Stimulated activated CD8-positive, alpha-beta memory T cell treated with anti-CD3 and anti-CD28 coated beads, Interleukin-12 subunit alpha, Interleukin-12 subunit beta, amount 100 ng/mL, for 4 hours (primary cell): ENCODE results near the gene LDLR.

ENCODE experiments used
- DNase-seq: peaks from one replicate; pipeline ENCODE4 v3.0.0-alpha.2; 2020; ENCODE audit warnings: low read depth

LDLR gene

DNA sequence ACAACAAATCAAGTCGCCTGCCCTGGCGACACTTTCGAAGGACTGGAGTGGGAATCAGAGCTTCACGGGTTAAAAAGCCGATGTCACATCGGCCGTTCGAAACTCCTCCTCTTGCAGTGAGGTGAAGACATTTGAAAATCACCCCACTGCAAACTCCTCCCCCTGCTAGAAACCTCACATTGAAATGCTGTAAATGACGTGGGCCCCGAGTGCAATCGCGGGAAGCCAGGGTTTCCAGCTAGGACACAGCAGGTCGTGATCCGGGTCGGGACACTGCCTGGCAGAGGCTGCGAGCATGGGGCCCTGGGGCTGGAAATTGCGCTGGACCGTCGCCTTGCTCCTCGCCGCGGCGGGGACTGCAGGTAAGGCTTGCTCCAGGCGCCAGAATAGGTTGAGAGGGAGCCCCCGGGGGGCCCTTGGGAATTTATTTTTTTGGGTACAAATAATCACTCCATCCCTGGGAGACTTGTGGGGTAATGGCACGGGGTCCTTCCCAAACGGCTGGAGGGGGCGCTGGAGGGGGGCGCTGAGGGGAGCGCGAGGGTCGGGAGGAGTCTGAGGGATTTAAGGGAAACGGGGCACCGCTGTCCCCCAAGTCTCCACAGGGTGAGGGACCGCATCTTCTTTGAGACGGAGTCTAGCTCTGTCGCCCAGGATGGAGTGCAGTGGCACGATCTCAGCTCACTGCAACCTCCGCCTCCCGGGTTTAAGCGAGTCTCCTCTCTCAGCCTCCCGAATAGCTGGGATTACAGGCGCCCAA, at the start of gene LDLR:
TSS of gene LDLR (plus strand) at position 210 of the 760 bp plus-strand sequence. CDS start at position 296, 86 bp downstream.
- DNase-seq: peak; percentile 44

DNA sequence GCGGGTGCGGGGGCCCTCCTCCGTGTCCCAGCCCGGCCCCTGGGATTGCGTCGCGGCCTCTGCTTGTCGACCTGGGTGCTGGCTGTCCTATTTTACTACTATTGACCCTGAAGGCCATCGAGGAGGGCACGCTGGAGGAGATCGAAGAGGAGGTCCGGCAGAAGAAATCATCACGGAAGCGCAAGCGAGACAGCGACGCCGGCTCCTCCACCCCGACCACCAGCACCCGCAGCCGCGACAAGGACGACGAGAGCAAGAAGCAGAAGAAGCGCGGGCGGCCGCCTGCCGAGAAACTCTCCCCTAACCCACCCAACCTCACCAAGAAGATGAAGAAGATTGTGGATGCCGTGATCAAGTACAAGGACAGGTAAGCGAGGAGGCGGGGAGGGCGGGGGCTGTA, 48.1 kb upstream of the LDLR start:
- DNase-seq: no peak

DNA sequence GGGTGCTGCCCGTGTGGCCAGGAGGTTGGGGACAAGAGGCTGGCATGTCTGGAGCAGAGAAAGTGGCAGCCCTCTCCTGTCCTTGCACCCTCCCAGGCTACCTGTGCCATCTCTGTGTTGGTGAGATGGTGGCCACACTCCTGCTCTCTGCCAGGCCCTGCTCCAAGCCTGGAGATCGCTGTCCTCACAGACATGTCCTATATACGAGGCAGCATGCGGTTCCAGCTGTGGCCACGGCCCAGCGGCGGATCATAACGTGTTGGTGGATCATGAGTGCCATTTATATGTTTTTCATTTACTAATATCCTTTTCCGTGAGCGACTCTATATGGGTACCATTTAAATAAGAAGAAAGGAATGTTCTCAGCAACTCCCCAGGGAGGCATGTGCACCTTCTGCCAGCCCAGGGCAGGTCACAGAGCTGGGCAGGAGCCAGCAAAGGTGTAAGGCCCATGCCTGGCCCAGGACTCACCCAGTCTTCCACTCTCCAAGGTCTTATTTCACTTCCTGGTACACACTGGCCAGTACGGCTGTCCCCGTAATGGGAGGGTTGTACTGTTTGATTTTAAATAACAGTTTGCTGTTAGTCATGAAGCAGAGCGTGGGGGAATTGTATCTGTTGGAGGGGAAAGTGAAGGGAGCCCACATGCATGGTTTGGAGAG, 47.2 kb upstream of the LDLR start:
- DNase-seq: no peak

DNA sequence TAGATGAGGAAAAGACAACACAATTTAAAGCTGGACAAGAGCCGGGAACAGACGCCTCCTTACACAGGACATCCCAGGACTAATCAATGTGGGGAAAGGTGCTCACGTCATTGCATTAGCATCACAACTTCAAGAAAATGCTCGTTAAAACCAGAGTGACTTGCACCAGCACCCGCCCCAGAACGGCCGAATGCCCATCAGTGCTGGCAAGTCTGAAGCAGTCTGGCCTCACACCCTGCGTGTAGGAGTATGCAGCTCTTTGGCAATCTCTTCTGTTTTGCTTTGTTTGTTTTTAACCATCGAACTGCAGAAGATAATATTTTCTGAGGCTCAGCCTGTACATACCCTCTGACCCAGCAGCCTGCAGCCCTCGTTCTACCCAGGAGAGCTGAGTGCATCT, 44.8 kb upstream of the LDLR start:
- no peak for DNase-seq

DNA sequence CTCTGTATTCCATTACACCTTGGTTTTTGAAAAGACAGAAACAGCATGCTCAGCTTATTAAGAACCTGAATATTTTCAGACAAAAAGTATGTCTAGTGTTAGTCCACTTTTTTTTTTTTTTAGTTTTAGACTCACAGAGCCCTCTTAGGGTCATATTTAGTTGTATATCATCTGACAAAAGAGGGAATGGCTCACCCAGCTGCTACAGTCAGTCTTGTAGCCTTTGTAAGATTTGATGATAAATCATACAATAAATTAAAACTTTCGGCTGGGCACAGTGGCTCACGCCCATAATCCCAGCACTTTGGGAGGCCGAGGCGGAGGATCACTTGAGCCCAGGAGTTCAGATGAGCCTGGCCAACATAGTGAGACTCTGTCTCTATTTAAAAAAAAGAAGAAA, 43.7 kb upstream of the LDLR start:
- no peak for DNase-seq

DNA sequence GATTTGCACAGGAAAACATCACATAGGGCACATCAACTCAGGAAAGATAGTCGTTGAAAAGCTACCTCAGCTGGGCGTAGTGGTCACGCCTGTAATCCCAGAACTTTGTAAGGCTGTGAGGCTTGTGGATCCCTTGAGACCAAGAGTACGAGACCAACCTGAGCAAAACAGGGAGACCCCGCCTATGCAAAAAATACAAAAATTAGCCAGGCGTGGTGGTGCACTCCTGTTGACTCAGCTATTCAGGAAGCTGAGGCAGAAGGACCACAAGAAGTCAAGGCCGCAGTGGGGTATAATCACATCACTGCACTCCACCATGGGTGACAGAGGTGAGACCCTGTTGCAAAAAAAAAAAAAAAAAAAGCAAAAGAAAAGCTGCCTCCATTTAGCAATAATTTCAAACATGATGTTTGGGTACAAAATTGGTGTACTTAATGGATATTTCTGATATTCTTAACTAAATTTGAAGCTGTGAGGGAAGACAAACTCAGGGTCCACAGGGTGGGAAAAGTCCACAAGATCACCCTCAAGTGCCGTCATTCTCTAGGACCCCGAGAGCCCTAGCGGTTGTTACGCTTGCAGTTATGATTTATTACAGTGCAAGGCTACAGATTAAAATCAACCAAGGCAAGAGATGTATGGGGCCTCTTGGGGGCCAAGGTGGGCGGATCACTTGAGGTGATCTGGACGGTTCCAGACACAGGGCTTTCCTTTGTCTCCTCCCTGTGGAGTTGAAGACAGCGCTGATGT, 42.5 kb upstream of the LDLR start:
- no peak for DNase-seq

DNA sequence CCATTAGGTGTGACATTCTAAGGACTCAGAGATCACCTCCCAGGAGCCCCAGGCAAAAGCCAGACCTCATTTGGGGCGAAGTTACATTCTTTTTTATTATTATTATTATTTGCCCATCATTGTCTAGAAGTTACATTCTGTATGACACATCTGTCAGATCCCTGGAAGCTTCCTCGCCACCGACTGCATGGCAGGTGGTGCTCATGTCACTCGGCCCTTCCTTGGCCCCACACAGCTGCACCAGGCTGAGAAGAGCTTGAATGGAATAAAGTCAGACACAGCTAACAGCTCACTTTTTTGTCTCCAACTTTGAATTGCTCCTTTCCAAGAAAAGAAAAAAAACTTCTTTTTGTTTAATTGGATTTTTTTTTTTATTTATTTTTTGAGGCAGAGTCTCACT, 41.4 kb upstream of the LDLR start:
- no peak for DNase-seq

DNA sequence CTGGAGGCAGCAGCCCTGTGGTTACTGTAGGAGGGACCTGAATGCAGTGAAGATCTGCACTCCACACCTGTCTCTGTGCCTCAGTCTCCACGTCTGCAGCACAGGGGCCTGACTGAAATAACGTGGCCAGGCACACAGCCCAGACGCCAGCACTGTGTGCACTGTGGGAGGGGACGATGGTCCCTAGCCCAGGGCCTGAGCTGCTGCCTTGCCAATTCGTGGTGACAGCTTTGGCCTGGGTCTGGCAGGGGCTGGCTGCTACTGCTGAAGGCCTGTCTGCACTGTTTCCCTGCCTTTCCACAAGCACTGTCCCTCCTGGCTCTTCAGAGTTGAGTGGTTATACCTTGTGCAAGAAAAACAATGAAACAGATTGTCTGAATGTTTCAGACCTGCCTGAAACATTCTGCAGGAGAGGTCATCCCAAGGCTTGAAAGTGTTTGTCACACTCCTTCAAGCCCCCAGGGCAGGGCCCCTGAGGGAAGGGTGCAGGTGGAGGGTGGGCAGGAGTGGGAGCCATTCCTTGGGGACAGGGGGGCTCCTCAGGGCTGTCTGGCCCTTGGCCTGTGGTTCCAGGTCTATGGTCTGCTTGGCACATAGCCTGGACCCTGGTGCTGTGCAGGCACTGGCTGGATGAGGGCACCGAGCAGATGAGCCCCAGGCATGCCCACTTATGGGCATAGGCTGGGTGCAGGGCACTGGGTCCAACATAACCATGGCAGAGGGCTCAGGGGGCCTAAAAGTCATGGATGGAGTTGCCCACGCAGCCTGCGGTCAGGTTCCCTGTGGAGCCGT, 38.7 kb upstream of the LDLR start:
- no peak for DNase-seq

DNA sequence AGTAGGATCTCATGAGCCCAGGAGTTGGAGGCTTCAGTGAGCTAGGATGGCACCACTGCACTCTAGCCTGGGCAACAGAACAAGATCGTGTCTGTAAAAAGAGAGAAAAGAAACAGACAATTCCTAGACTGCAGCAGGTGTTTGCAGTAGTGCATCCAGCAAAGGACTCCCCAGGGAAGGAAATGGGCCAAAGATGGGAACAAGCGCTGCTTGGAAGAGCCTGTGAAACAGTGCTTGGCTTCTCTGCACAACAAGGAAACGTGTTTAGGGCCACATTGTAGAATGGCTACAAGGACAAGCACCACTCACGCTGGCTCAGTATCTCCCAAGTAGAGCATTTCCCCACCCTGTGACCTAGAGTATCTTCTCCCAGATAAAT, 35.5 kb upstream of the LDLR start:
- DNase-seq: no peak

DNA sequence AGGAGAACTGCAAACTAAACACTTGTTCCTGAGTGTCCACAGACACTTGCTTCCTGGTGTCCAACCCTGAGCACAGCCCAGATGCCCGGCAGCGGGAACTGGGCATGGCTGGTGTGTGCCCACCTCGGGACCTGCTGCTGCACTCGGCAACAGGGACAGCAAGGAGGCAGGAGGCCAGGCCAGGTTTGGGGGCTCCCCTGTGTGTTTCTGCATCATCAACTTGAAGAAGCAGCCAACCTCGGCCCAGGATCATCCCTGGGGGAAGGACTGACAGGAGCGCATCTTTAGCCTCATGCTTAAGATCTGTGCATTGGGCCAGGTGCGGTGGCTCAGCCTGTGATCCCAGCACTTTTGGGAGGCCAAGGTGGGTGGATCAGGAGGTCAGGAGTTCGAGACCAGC, 35.1 kb upstream of the LDLR start:
- DNase-seq: no peak

DNA sequence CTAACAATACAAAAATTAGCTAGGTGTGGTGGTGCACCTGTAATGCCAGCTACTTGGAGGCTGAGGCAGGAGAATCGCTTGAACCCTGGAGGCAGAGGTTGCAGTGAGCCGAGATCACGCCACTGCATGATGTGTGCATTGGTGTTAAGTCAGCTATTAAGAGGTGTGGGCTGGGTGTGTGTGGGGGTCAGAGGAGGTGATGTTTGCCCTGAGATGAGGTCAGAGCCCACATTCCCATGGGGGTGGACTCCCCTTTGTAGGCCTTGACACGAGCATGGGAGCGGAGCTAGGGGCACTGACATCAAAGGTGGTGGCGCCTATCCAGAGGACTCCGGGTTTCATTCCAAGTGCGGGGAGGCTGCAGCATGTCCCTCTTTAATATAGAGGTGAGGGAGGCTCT, 34.6 kb upstream of the LDLR start:
- DNase-seq: no peak

DNA sequence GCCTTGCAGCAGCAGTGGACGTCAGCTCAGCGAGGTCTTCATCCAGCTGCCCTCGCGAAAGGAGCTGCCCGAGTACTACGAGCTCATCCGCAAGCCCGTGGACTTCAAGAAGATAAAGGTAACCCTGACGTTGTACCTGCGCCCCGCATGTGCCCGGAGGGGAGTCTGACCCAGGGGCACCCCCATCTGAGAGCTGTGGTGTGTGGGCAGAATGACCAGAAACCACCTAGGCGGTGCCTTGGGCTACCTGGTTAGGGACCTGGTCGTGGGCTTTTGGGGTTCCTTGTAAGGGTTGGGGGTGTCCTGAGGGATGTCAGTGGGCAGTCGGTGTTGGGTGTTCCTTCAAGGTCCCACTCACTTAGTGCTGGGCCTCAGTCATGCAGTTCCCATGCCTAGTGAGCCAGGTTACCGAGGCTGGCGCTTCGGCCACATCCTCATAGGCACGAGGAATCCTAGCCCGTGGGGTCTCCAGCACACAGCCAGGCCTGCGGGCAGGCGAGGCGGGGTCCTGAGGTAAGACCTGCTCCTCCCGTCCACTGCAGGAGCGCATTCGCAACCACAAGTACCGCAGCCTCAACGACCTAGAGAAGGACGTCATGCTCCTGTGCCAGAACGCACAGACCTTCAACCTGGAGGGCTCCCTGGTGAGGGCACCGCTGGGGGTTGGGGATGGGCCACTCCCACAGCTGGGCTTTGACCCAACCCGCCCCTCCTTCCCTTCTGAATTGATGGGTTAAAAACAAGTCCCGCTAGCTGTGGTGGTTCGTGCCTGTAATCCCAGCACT, 30.8 kb upstream of the LDLR start:
- no peak for DNase-seq

DNA sequence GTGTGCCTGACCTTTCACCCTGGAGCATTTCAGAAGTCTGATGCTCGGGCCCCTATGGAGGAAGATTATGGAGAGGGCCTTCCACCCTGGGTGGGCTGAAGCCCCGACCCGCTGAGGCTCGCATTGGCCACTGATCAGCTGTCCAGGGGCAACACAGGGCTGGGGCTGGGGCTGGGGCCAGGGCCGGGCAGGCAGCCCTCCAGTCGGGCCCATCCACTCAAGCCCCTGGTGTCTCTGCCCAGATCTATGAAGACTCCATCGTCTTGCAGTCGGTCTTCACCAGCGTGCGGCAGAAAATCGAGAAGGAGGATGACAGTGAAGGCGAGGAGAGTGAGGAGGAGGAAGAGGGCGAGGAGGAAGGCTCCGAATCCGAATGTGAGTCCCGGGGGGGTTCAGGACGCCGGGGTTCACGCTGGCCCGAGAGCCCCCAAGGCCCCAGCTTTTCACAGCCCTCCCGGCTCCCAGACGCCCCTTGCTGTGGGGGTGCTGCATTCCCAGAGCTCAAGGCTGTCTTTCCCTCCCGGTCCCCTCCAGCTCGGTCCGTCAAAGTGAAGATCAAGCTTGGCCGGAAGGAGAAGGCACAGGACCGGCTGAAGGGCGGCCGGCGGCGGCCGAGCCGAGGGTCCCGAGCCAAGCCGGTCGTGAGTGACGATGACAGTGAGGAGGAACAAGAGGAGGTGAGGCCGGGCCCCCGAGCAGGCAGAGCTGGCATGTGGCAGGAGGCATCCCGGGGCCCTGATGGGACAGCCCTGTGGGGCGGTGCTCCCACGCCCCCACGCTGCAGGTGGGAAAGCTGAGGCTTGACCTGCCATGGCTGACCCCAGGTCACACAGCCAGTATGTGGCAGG, 29.5 kb upstream of the LDLR start:
- no peak for DNase-seq

DNA sequence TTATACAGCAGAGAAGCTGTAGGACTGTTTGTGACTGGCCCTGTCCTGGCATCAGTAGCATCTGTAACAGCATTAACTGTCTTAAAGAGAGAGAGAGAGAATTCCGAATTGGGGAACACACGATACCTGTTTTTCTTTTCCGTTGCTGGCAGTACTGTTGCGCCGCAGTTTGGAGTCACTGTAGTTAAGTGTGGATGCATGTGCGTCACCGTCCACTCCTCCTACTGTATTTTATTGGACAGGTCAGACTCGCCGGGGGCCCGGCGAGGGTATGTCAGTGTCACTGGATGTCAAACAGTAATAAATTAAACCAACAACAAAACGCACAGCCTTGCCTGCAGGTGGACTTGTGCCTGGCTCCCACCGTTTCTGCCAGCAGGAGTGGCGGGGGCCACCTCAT, 27.3 kb upstream of the LDLR start:
- no peak for DNase-seq

DNA sequence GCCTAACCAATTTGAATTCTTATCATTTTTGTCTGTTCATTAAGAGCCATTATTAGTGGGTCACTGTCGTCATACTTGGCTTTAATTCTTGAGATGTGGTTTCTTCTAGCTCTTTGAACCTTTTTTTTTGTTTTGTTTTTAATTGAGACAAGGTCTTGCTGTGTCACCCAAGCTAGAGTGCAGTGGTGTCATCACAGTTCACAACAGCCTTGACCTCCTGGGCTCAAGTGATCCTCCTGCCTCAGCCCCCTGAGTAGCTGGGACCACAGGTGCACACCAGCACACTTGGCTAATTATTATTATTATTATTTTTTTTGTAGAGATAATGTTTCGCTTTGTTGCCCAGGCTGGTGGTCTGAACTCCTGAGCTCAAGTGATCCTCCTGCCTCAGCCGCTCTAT, 25.8 kb upstream of the LDLR start:
- DNase-seq: no peak

DNA sequence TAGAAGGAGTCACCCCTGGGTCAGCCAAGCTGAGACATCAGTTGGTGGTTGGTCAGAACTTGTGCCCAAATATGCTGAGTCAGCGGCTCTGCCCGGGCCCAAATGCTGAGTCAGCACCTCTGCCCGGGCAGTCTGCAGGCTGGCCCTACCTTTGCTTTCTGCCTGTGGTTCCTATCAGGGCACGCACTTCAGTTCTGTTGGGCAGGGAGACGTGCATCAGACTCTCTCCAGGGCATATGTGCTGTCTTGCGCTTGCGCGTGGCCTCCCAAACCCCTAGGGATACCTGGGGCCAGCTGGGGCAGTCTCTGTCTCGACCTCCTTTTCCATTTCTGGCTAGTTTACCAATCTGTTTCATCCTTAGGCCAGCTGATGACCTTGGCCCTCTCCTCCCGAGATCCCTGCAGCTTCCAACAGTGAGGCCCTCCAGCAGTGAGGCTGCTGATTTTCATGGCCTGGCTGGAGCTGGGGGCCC, 24.4 kb upstream of the LDLR start:
- DNase-seq: no peak

DNA sequence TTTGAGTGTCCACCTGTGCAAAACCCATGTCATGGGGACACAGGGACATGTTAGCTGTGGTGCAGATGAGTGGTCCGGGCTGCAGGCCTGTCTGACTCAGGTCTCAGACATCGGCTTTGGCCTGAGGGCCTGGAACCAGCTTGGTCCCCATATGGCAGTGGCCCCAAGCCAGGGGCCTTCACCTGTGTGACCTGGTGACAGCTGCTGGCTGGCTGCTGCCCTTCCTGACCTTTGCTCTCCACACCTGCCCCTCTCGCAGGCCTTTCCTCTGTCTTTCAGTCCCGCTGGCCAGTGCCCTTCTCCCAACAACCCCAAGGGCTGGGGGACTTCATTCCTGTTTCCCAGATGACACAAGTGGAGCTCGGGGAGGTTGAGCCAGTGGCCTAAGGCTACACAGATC, 22.9 kb upstream of the LDLR start:
- DNase-seq: no peak

DNA sequence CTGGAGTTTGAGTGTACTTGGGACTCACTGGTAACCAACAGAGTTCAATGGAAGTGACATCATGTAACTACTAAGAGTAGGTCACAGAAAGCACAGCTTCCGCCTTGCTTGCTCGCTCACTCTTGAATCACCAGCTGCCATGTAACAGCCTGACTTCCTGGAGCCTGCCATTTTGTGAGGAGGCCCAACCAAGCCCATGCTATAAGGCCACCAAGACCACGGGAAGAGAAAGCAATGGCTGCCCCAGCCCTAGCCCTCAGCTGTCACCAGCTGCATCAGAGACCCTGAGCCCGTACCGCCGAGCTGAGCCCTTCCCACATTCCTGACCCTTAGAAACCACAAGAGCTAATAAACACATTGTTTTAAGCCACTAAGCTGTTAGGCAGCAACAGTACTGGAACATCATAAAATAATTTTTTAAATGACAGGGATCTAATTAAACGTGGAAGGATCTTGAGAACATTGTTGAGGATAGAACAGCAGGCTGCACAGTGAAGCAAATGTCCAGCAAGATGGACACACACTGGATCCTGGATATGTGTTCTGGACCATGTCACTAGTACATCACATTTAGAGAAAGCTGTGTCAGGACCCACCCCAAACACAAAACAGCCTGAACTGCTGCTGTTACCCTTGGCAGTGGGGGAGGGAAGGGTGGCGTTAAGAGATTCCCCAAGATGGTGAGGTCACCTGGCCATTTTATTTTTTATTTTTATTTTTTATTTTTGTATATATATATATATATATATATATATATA, 21.7 kb upstream of the LDLR start:
- no peak for DNase-seq

DNA sequence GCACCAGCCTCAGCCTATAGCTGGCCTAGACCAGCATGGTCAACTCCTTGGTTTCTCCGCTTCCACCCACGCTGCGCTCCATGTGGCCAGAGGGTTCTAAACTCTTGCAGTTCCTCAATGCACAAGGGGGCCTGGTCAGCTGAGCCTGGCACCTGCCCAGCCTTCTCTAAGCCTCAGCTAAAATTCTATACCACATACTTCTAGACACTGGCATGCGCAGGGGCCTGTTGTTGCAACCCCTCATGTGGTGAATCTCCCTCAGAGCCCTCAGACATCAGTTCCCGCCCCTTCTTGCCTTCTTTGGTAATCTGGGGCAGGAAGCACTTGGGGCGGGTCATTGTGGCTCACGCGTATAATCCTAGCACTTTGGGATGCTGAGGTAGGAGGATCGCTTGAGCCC, 19.7 kb upstream of the LDLR start:
- DNase-seq: no peak

DNA sequence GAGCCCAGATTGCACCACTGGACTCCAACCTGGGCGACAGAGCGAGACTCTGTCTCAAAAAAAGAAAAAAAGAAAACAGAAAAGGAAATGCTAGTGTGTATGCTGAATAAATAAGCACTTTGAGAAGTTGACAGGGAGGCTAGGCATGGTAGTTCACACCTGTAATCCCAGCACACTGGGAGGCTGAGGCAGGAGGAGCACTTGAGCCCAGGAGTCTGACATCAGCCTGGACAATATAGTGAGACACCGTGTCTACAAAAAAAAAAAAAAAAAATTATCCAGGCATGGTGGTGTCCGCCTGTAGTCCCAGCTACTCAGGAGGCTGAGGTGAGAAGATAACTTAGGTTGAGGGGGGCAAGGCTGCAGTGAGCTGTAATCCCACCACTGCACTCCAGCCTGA, 19.1 kb upstream of the LDLR start:
- no peak for DNase-seq
